Right lobe of liver (tissue), 6 donors: ENCODE results near the gene ETHE1. TPM values are rescaled to one million over a fixed set of nuclear protein-coding genes. Genes with fewer than 3 reads are reported as not detected.

Experiments used
- ATAC-seq, 4 donors: fragments of 200-7000 bp; cut with Tn5 transposase; one replicate each; pipeline ENCODE4 v1.9.1; 2020; ENCODE audit warnings: mild to moderate bottlenecking in 4 of 4, moderate library complexity in 4 of 4
- DNase-seq, 3 donors: peaks; one replicate each; pipeline ENCODE4 v3.0.0-alpha.2; 2020
- H3K27ac ChIP-seq, 3 donors: fragments of 200-600 bp; one replicate each; pipeline ENCODE4 v1.8.0; 2022
- H3K27me3 ChIP-seq, 2 donors: fragments of 200-600 bp; one replicate each; pipeline ENCODE4 v1.8.0; 2022
- H3K36me3 ChIP-seq, 4 donors: fragments of 200-600 bp; sonication (generic) in 1 of 4; one replicate each; pipeline versions ENCODE4 v1.5.1 to v1.8.0; 2017 to 2022; ENCODE audit warnings: control low read depth in 1 of 4
- H3K4me1 ChIP-seq, 4 donors: fragments of 200-600 bp; sonication (generic) in 1 of 4; one replicate each; pipeline versions ENCODE4 v1.5.1 to v1.8.0; 2017 to 2022; ENCODE audit warnings: control low read depth in 1 of 4
- H3K4me3 ChIP-seq, 3 donors: fragments of 200-600 bp; one replicate each; pipeline ENCODE4 v1.8.0; 2022
- H3K9me3 ChIP-seq, 4 donors: fragments of 200-600 bp; sonication (generic) in 1 of 4; one replicate each; pipeline versions ENCODE4 v1.5.1 to v1.8.0; 2017 to 2022; ENCODE audit warnings: control low read depth in 1 of 4
- CTCF ChIP-seq, 4 donors: fragments of 200-600 bp in 3 of 4; fragments of 450-650 bp in 1 of 4; IDR thresholded peaks; one replicate each; pipeline versions ENCODE4 v1.5.1 to v1.8.0; 2016 to 2022; ENCODE audit warnings: antibody characterized with exemption in 4 of 4, mild to moderate bottlenecking in 2 of 4
- POLR2A ChIP-seq: fragments of 450-650 bp; IDR thresholded peaks from one replicate; pipeline ENCODE4 v1.6.1; 2017; ENCODE audit warnings: antibody characterized with exemption, mild to moderate bottlenecking
- WGBS: methylation state at CpG from one replicate; pipeline ENCODE4 v1.1.6; 2018; ENCODE audit warnings: low coverage, low lambda C conversion rate; ENCODE audit not compliant: insufficient coverage; ENCODE audit errors: missing lambda C conversion rate; 5-methylcytosine and 5-hydroxymethylcytosine counted together
- intact Hi-C, 2 donors: fragments of 100-400 bp; cut with DNase I; formaldehyde crosslinking; loops; one replicate each; pipeline versions ENCODE4 v1.11.2 to v1.14.1; 2022
- total RNA-seq, 6 experiments: library from RNA; depleted of rRNA in 2 of 6; stranded (reverse); fragments of >200 nt in 2 of 6; fragmentation: NEBNext Ultra II Directional in 3 of 6; extraction: Animal tissue kit (Norgen Biotek cat#: 25700) in 3 of 6; gene quantifications; one replicate each; pipeline versions ENCODE4 v1.1.0 to v1.2.4, GENCODE V29; 2016 to 2023
- donor health status: DM: no; HTN: yes; CAD: no.
- donor health status: DM: no; HTN: no; CAD: no.
- donor health status: DM: no; HTN: no; CAD: no.
- donor health status: DM: no; HTN: yes; CAD: no.
- donor health status: DM: no; HTN: yes; CAD: no.

ETHE1 gene
- total RNA-seq, 6 experiments from 2014 or later, result 26.4 to 60.8 (median 46.3) TPM

- Histone ChIP-seq H3K9me3 (no peaks in the 10 kb centered on the region), H3K27ac (no peak overlapping the region), H3K4me3 (no peak overlapping the region), H3K36me3 (no peaks in the 10 kb centered on the region), H3K4me1 (peaks cover 0 to 5% (median 0%) of the 10 kb centered on the region in 4 donors), H3K27me3 (no peaks in the 10 kb centered on the region)
- no peak for ATAC-seq
- intact Hi-C loops, result no loop called here
- no peak for DNase-seq
- WGBS, result 58% methylated on average over 9 of the region's 10 CpGs
- TF ChIP-seq CTCF (IDR thresholded peaks at IDR 0.05) (no peak), POLR2A (no peak)
Measured at GRCh38 chr19:43470288-43470687, 56.7 kb downstream of the ETHE1 start.

DNA sequence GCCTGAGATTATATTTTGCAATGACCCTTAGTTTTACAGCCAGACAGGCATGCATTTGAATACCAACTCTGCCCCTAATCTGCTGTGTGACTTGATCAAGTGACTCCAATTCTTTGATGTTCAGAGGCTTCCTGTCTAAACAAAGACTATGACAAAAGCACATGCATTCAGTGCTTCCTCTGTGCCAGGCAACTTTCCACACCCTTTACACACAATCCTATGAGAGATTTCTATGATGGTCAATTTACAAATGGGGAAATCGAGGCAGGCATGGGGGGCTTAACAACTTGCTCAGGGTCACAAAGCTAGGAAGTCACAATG, 57.9 kb downstream of the ETHE1 start:
- H3K27ac ChIP-seq, result no peak overlapping the region
- H3K9me3 ChIP-seq, result no peaks in the 10 kb centered on the region
- H3K4me1 ChIP-seq, result peaks cover 0 to 6% (median 2%) of the 10 kb centered on the region in 4 donors
- H3K27me3 ChIP-seq, result no peaks in the 10 kb centered on the region
- no peak overlapping the region for H3K4me3 ChIP-seq
- TF ChIP-seq CTCF (IDR thresholded peaks at IDR 0.05), result no peak
- no peak for TF ChIP-seq POLR2A
- no peak for DNase-seq
- intact Hi-C loops, result no loop called here
- 18% methylated on average over 1 of the region's 1 CpG for WGBS
- ATAC-seq, result no peak
- no peaks in the 10 kb centered on the region for H3K36me3 ChIP-seq

DNA sequence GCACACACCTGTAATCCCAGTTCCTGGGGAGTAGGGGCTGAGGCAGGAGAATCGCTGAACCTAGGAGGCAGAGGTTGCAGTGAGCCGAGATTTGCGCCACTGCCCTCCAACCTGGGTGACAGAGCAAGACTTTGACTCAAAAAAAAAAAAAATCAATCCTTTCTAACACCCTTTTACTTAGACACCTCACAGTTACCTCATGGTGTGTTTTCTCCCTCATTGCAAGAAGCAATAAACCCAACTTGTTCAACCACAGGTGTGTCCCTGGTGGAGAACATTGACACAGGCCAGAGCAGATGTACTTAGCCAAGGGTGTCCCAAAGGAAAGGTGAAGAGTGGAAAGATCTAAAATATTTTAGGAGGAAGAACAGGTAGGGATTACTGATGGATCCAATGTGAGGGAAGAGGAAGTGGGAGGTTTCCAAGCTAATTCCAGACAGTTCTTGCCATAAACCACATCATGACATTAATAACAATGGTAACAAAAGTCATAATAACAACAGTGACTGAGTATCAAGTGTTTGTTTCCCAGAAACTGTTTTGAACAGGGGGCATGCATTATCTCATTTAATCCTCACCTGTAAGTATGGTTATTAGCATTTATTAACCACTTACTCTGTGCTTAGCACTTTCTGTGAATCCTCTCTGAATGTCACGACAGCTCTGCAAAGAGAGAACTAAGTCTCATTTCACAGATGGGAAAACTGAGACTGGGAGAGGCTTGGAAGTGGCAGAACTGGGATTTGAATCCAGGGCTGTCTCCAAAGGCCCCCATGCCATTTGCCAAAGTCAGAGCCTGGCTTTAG, 58.4 kb downstream of the ETHE1 start:
- no peak overlapping the region for H3K4me3 ChIP-seq
- intact Hi-C loops, result no loop called here
- no peak overlapping the region for H3K27ac ChIP-seq
- no peaks in the 10 kb centered on the region for H3K27me3 ChIP-seq
- H3K36me3 ChIP-seq, result no peaks in the 10 kb centered on the region
- no peak for TF ChIP-seq POLR2A
- TF ChIP-seq CTCF (IDR thresholded peaks at IDR 0.05), result no peak
- DNase-seq (no peak), ATAC-seq (no peak)
- no peaks in the 10 kb centered on the region for H3K9me3 ChIP-seq
- H3K4me1 ChIP-seq, result peaks cover 0 to 7% (median 3%) of the 10 kb centered on the region in 4 donors
- WGBS, result 85% methylated on average over 2 of the region's 4 CpGs

DNA sequence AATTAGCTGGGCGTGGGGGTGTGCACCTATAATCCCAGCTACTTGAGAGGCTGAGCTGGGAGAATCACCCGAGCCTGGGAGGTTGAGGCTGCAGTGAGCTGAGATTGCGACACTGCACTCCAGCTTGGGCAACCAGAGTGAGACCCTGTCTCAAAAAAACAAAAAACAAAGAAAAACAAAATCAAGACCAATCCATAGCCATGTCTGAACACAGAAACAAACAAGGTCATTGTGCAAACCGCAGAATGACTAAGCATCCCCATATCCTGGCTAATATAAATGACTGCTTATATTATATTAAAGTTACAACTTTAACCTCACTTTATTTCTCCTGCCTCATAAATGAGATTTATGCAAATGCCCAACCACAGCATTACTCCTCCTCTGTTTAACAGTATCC, 59.3 kb downstream of the ETHE1 start:
- H3K27me3 ChIP-seq, result no peaks in the 10 kb centered on the region
- ATAC-seq (no peak), DNase-seq (no peak)
- peaks cover 0 to 11% (median 3%) of the 10 kb centered on the region in 4 donors for H3K4me1 ChIP-seq
- no peaks in the 10 kb centered on the region for H3K36me3 ChIP-seq
- no peaks in the 10 kb centered on the region for H3K9me3 ChIP-seq
- no peak overlapping the region for H3K27ac ChIP-seq
- no peak overlapping the region for H3K4me3 ChIP-seq
- TF ChIP-seq CTCF (IDR thresholded peaks at IDR 0.05) (no peak), POLR2A (no peak)
- WGBS, result 56% methylated on average over 3 of the region's 4 CpGs
- intact Hi-C loops, result no loop called here
